A673 (cell line): ENCODE measurements around the gene SPEF1.

ENCODE experiments used
- CTCF ChIP-seq: fragments of 300-800, 200-600 bp; sonication (generic); conservative IDR thresholded peaks from 2 replicates; pipeline ENCODE4 v1.5.1; 2017; ENCODE audit warnings: low read depth, mild to moderate bottlenecking, antibody characterized with exemption, low read length, moderate library complexity, mixed read lengths
- EZH2 ChIP-seq: fragments of 200-600 bp; sonication (generic); IDR thresholded peaks from 2 replicates; pipeline ENCODE4 v1.6.1; 2017; ENCODE audit warnings: borderline replicate concordance, low read depth, mild to moderate bottlenecking, mixed read lengths, antibody characterized with exemption, low read length; ENCODE audit not compliant: poor library complexity, severe bottlenecking

GRCh38 chr20:3739054-3739925, 42.0 kb downstream of the SPEF1 start:
- no peak for TF ChIP-seq CTCF
- TF ChIP-seq EZH2: no peak
